H1 (cell line): Measurements from ENCODE around the gene GTF2A2. TPM values are rescaled to one million over a fixed set of nuclear protein-coding genes. Genes with fewer than 3 reads are reported as not detected.

Experiments used
- CTCF ChIA-PET: fragments of 300-600 bp; sonication (Branson Sonifier 250); formaldehyde crosslinking; loops from one replicate; lab custom pipeline; 2021; ENCODE audit not compliant: partially characterized antibody; lab: Charles Lee
- POLR2A ChIA-PET: fragments of 300-600 bp; sonication (Branson Sonifier 250); formaldehyde crosslinking; loops from one replicate; lab custom pipeline; 2021; ENCODE audit warnings: inconsistent platforms; ENCODE audit not compliant: partially characterized antibody; lab: Charles Lee
- DNase-seq, 2 experiments: peaks; one replicate each; pipeline versions ENCODE4 v3.0.0 to v3.0.0-alpha.2; 2010 to 2022; ENCODE audit warnings: low spot score in 2 of 2, low read depth in 1 of 2, mixed read lengths in 1 of 2
- FAIRE-seq: peaks from 2 replicates; lab custom pipeline; 2011; peaks lifted over from hg19 to GRCh38; lab: Jason Lieb, UNC
- H2AFZ ChIP-seq: 2 replicates; pipeline ENCODE4 v1.8.1; 2012; ENCODE audit warnings: low read length, inconsistent platforms
- H2AK5ac ChIP-seq: 2 replicates; pipeline ENCODE4 v1.6.1; 2013; ENCODE audit warnings: low read depth, low read length
- H2BK120ac ChIP-seq: replicated peaks from 2 replicates; pipeline ENCODE3; 2013; ENCODE audit warnings: low read depth, low read length, inconsistent platforms
- H2BK12ac ChIP-seq: 2 replicates; pipeline ENCODE4 v1.6.1; 2013; ENCODE audit warnings: low read depth, low read length
- H2BK15ac ChIP-seq: 2 replicates; pipeline ENCODE4 v1.6.1; 2013; ENCODE audit warnings: low read length
- H2BK20ac ChIP-seq: 2 replicates; pipeline ENCODE4 v1.6.1; 2013; ENCODE audit warnings: low read length
- H2BK5ac ChIP-seq: 2 replicates; pipeline ENCODE4 v1.6.1; 2013; ENCODE audit warnings: low read depth, low read length
- H3K14ac ChIP-seq: 2 replicates; pipeline ENCODE4 v1.6.1; 2013; ENCODE audit warnings: inconsistent platforms; ENCODE audit not compliant: insufficient read length
- H3K18ac ChIP-seq: 2 replicates; pipeline ENCODE4 v1.6.1; 2013; ENCODE audit warnings: low read length; ENCODE audit errors: extremely low read depth
- H3K23ac ChIP-seq: 2 replicates; pipeline ENCODE4 v1.6.1; 2013; ENCODE audit warnings: inconsistent platforms; ENCODE audit not compliant: insufficient read length
- H3K23me2 ChIP-seq: 2 replicates; pipeline ENCODE4 v1.6.1; 2013; ENCODE audit warnings: low read depth, low read length
- H3K27ac ChIP-seq: 2 replicates; pipeline ENCODE4 v1.6.1; 2011; ENCODE audit warnings: low read depth, low read length, inconsistent platforms
- H3K27me3 ChIP-seq, 4 experiments: replicated peaks in 1 of 4; 1 replicate in 1 of 4; 2 replicates in 3 of 4; pipeline versions ENCODE4 v1.6.1 to v1.8.1; 2011 to 2013; ENCODE audit warnings: low read length in 3 of 4, mild to moderate bottlenecking in 3 of 4, inconsistent platforms in 2 of 4, mixed read lengths in 2 of 4, moderate library complexity in 1 of 4; ENCODE audit not compliant: control insufficient read depth in 3 of 4, insufficient read depth in 3 of 4; ENCODE audit errors: extremely low read depth in 1 of 4
- H3K36me3 ChIP-seq, 4 experiments: 2 replicates each; pipeline versions ENCODE4 v1.6.1 to v1.8.1; 2011 to 2013; ENCODE audit warnings: mild to moderate bottlenecking in 4 of 4, low read length in 3 of 4, moderate library complexity in 2 of 4, control low read depth in 1 of 4, inconsistent platforms in 1 of 4; ENCODE audit not compliant: insufficient read depth in 4 of 4, control insufficient read depth in 2 of 4
- H3K4ac ChIP-seq: replicated peaks from 2 replicates; pipeline ENCODE3; 2013; ENCODE audit warnings: low read length, low read depth, mixed read lengths, inconsistent platforms; ENCODE audit not compliant: insufficient read length
- H3K4me1 ChIP-seq, 4 experiments: replicated peaks in 1 of 4; 1 replicate in 1 of 4; 2 replicates in 3 of 4; pipeline versions ENCODE4 v1.6.1 to v1.8.1; 2011 to 2013; ENCODE audit warnings: low read length in 3 of 4, inconsistent platforms in 2 of 4, mixed read lengths in 1 of 4; ENCODE audit not compliant: insufficient read depth in 4 of 4, control insufficient read depth in 3 of 4
- H3K4me2 ChIP-seq, 2 experiments: 2 replicates each; pipeline versions ENCODE4 v1.6.1 to v1.8.1; 2011 to 2013; ENCODE audit warnings: low read depth in 2 of 2, low read length in 2 of 2, control low read depth in 1 of 2, inconsistent platforms in 1 of 2, mild to moderate bottlenecking in 1 of 2; ENCODE audit not compliant: insufficient read depth in 1 of 2
- H3K4me3 ChIP-seq, 4 experiments: fragments of 200-600, 300-600 bp in 1 of 4; sonication (generic), shearing (Covaris generic), sonication (Bioruptor Twin) in 1 of 4; 2 replicates each; pipeline versions ENCODE4 v1.5.1 to v1.8.1; 2011 to 2016; ENCODE audit warnings: low read length in 4 of 4, low read depth in 3 of 4, control low read depth in 2 of 4, inconsistent platforms in 2 of 4, mild to moderate bottlenecking in 2 of 4, mixed read lengths in 1 of 4, moderate library complexity in 1 of 4; ENCODE audit not compliant: insufficient read depth in 2 of 4; ENCODE audit errors: extremely low read depth in 1 of 4
- H3K56ac ChIP-seq: replicated peaks from 2 replicates; pipeline ENCODE3; 2013; ENCODE audit warnings: low read depth, mild to moderate bottlenecking, mixed read lengths, low read length, inconsistent platforms; ENCODE audit not compliant: insufficient read length
- H3K79me1 ChIP-seq: 2 replicates; pipeline ENCODE4 v1.6.1; 2013; ENCODE audit warnings: low read depth, low read length, control low read depth
- H3K79me2 ChIP-seq, 2 experiments: 2 replicates each; pipeline versions ENCODE4 v1.6.1 to v1.8.1; 2012 to 2013; ENCODE audit warnings: low read length in 2 of 2, mild to moderate bottlenecking in 2 of 2, inconsistent platforms in 1 of 2; ENCODE audit not compliant: insufficient read depth in 2 of 2, control insufficient read depth in 1 of 2
- H3K9ac ChIP-seq, 4 experiments: replicated peaks in 1 of 4; 1 replicate in 1 of 4; 2 replicates in 3 of 4; pipeline versions ENCODE4 v1.6.1 to v1.8.1; 2011 to 2013; ENCODE audit warnings: low read depth in 3 of 4, low read length in 3 of 4, control low read depth in 2 of 4, mild to moderate bottlenecking in 2 of 4, moderate library complexity in 2 of 4, inconsistent platforms in 1 of 4; ENCODE audit errors: extremely low read depth in 1 of 4
- H3K9me3 ChIP-seq, 2 experiments: 2 replicates each; pipeline versions ENCODE4 v1.6.1 to v1.8.1; 2012 to 2013; ENCODE audit warnings: mild to moderate bottlenecking in 2 of 2, moderate library complexity in 2 of 2, control low read depth in 1 of 2, inconsistent platforms in 1 of 2, low read depth in 1 of 2, low read length in 1 of 2, mixed read lengths in 1 of 2; ENCODE audit not compliant: insufficient read depth in 2 of 2
- H4K20me1 ChIP-seq, 2 experiments: replicated peaks in 1 of 2; 2 replicates each; pipeline versions ENCODE3 to v1.8.1; 2011 to 2013; ENCODE audit warnings: inconsistent platforms in 2 of 2, low read length in 2 of 2, mild to moderate bottlenecking in 1 of 2; ENCODE audit not compliant: insufficient read depth in 2 of 2, control insufficient read depth in 1 of 2
- H4K5ac ChIP-seq: 2 replicates; pipeline ENCODE4 v1.6.1; 2013; ENCODE audit warnings: low read length, low read depth, mixed read lengths, inconsistent platforms; ENCODE audit not compliant: insufficient read length
- H4K8ac ChIP-seq: 2 replicates; pipeline ENCODE4 v1.8.0; 2013; ENCODE audit warnings: mild to moderate bottlenecking, moderate library complexity, low read length, inconsistent platforms; ENCODE audit not compliant: insufficient read depth; ENCODE audit errors: extremely low read depth
- H4K91ac ChIP-seq: replicated peaks from 2 replicates; pipeline ENCODE3; 2013; ENCODE audit warnings: low read length, mixed read lengths, inconsistent platforms; ENCODE audit not compliant: insufficient read length
- ASH2L ChIP-seq: fragments of 200-600, 300-600 bp; sonication (generic); IDR thresholded peaks from one replicate; pipeline ENCODE4 v1.7.1; 2017; ENCODE audit warnings: low read length
- BCL11A ChIP-seq, 2 experiments: IDR thresholded peaks; one replicate each; pipeline ENCODE4 v1.6.1; 2011; ENCODE audit warnings: low read depth in 2 of 2, low read length in 2 of 2, mild to moderate bottlenecking in 2 of 2
- CBX5 ChIP-seq: fragments of 300-800, 300-1000 bp; sonication (generic); IDR thresholded peaks from 2 replicates; pipeline ENCODE4 v1.7.1; 2016; ENCODE audit warnings: antibody characterized with exemption, low read length, low read depth
- CHD1 ChIP-seq: IDR thresholded peaks from 2 replicates; pipeline ENCODE4 v1.6.1; 2012; ENCODE audit warnings: low read depth, low read length, improper control_type of control experiment
- CHD2 ChIP-seq: IDR thresholded peaks from 2 replicates; pipeline ENCODE4 v1.6.1; 2012; ENCODE audit warnings: low read length, improper control_type of control experiment
- CTBP2 ChIP-seq: IDR thresholded peaks from 2 replicates; pipeline ENCODE4 v1.7.0; 2011; ENCODE audit warnings: borderline replicate concordance, mild to moderate bottlenecking, moderate library complexity, mixed read lengths, low read length; ENCODE audit not compliant: insufficient read depth, insufficient read length
- KDM1A ChIP-seq: fragments of 200-600, 300-600 bp; sonication (generic); IDR thresholded peaks from 2 replicates; pipeline ENCODE4 v1.7.1; 2016; ENCODE audit warnings: mild to moderate bottlenecking, low read length, borderline replicate concordance
- KDM5A ChIP-seq: fragments of 200-600 bp; IDR thresholded peaks from 2 replicates; pipeline ENCODE4 v1.7.1; 2012; ENCODE audit warnings: mild to moderate bottlenecking, low read length, inconsistent platforms, mixed read lengths
- NANOG ChIP-seq: IDR thresholded peaks from 2 replicates; pipeline ENCODE4 v1.6.1; 2011; ENCODE audit warnings: low read length, low read depth, mild to moderate bottlenecking, inconsistent platforms; ENCODE audit not compliant: insufficient read depth, poor library complexity, severe bottlenecking
- NRF1 ChIP-seq: IDR thresholded peaks from 2 replicates; pipeline ENCODE4 v1.6.1; 2011; ENCODE audit warnings: mild to moderate bottlenecking, low read depth, low read length, improper control_type of control experiment
- POLR2A ChIP-seq, 2 experiments: IDR thresholded peaks; 1 replicate in 1 of 2; 2 replicates in 1 of 2; pipeline ENCODE4 v1.6.1; 2011; ENCODE audit warnings: low read depth in 2 of 2, low read length in 2 of 2, mild to moderate bottlenecking in 2 of 2; ENCODE audit errors: control extremely low read depth in 1 of 2
- RFX5 ChIP-seq: IDR thresholded peaks from 2 replicates; pipeline ENCODE4 v1.6.1; 2011; ENCODE audit warnings: low read depth, low read length, improper control_type of control experiment, borderline replicate concordance
- SP2 ChIP-seq: IDR thresholded peaks from 2 replicates; pipeline ENCODE4 v1.6.1; 2012; ENCODE audit warnings: mild to moderate bottlenecking, low read length, inconsistent platforms
- YY1 ChIP-seq: IDR thresholded peaks from 2 replicates; pipeline ENCODE4 v1.6.1; 2011; ENCODE audit warnings: low read depth, mild to moderate bottlenecking, low read length
- ZNF274 ChIP-seq: IDR thresholded peaks from 2 replicates; pipeline ENCODE4 v1.7.0; 2012; ENCODE audit warnings: low read length, borderline replicate concordance; ENCODE audit errors: extremely low read depth
- WGBS, 2 experiments: shearing (Covaris generic) in 1 of 2; methylation state at CpG; one replicate each; pipeline versions ENCODE4 v1.1.6 to v1.1.7; 2013 to 2015; ENCODE audit warnings: low lambda C conversion rate in 2 of 2, mixed read lengths in 2 of 2, inconsistent platforms in 1 of 2, low coverage in 1 of 2, missing lambda C conversion rate in 1 of 2; ENCODE audit not compliant: insufficient replicate concordance in 2 of 2, insufficient coverage in 1 of 2, insufficient read length in 1 of 2; ENCODE audit errors: extremely low coverage in 1 of 2, missing lambda C conversion rate in 1 of 2; 5-methylcytosine and 5-hydroxymethylcytosine counted together
- polyA plus RNA-seq, 7 experiments: library from polyadenylated mRNA; depleted of rRNA in 3 of 7; stranded (reverse) in 5 of 7; unstranded in 2 of 7; fragments of >200 nt in 5 of 7; fragments of 200-250 nt in 2 of 7; gene quantifications; 1 replicate in 5 of 7; 2 replicates in 1 of 7; 4 replicates in 1 of 7; pipeline versions ENCODE4 v1.2.1 to v1.2.3, GENCODE V29; 2011 to 2013; ENCODE audit warnings: missing spikeins in 2 of 7, mixed read lengths in 2 of 7
- total RNA-seq: library from RNA; stranded (reverse); fragmentation: NEBNext Ultra II Directional; extraction: Animal tissue kit (Norgen Biotek cat#: 25700); gene quantifications from 2 replicates; pipeline ENCODE4 v1.2.1, GENCODE V29; 2021

Gene GTF2A2
- total and polyA plus RNA-seq, 2 of the 8 experiments (the other 6 are each of a cell fraction or from before 2014, with no cell fraction given): 52.2 to 161 TPM

DNA sequence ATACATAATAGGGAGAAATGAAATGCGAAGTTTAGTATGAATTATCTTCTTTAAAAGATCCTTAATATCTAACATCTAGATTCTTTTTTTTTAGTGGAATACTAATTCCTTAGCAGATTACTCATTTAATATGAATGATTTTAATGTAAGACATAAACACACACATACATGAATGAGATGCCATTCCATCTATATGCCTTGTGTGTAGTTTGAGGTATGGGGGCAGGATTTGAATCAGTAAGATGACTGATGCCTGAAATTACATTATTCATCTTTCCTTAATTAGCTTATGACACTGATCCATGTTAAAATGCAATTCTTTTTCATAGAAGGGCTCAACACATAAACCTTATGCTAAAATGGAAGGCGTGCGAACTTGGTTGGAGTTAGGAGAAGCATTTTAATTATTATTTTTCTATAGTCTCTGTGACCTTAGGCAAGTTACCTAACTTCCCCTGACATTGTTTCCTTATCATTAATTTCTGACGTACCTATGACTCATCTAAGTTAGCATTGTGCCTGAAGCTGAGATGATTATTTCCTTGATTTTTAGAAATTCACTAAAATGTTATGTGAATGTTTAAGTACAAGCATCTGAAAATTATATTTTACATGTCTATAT, 42.6 kb upstream of the GTF2A2 start:
- FAIRE-seq (no peak), DNase-seq (no peak)
- Histone ChIP-seq H3K18ac (no peak overlapping the region), H3K27ac (no peak overlapping the region), H3K9ac (no peak overlapping the region), H3K79me2 (no peaks in the 10 kb centered on the region), H3K4ac (no peak overlapping the region), H2BK120ac (no peak overlapping the region), H3K23ac (no peak overlapping the region), H3K4me2 (no peak overlapping the region), H3K4me1 (no peaks in the 10 kb centered on the region), H3K79me1 (no peaks in the 10 kb centered on the region), H2AK5ac (no peak overlapping the region), H3K36me3 (no peaks in the 10 kb centered on the region), H2BK20ac (no peak overlapping the region), H2AFZ (no peak overlapping the region), H3K27me3 (peaks cover 0 to 1% (median 0%) of the 10 kb centered on the region in 4 experiments; a peak in 1 of 7 replicates), H2BK12ac (no peak overlapping the region), H4K5ac (no peak overlapping the region), H3K4me3 (no peak overlapping the region), H2BK15ac (no peak overlapping the region), H3K56ac (no peak overlapping the region), H3K9me3 (no peaks in the 10 kb centered on the region), H4K20me1 (no peaks in the 10 kb centered on the region), H2BK5ac (no peak overlapping the region), H3K14ac (no peak overlapping the region), H4K91ac (no peak overlapping the region), H4K8ac (no peak overlapping the region), H3K23me2 (no peaks in the 10 kb centered on the region)
- POLR2A ChIA-PET: no interaction called here
- no peak for TF ChIP-seq POLR2A (IDR thresholded peaks at IDR 0.05; ENCODE audit: control extremely low read depth in 1 of 2, low read depth in 2 of 2, low read length in 2 of 2)
- TF ChIP-seq CHD1: no peak
- TF ChIP-seq CTBP2: no peak
- no peak for TF ChIP-seq ZNF274
- TF ChIP-seq ASH2L: no peak
- TF ChIP-seq NRF1: no peak
- TF ChIP-seq RFX5: no peak
- TF ChIP-seq BCL11A (IDR thresholded peaks at IDR 0.05; ENCODE audit: low read depth in 2 of 2, low read length in 2 of 2): no peak
- TF ChIP-seq CBX5: no peak
- TF ChIP-seq SP2: no peak
- no peak for TF ChIP-seq KDM1A
- TF ChIP-seq CHD2: no peak
- no peak for TF ChIP-seq YY1
- TF ChIP-seq NANOG: no peak
- no peak for TF ChIP-seq KDM5A
- CTCF ChIA-PET: interaction anchor here (0.6 kb wide), 2 partner anchors 8 to 710 kb away, joined by 3 read pairs; no protein-coding TSS in a partner anchor
- 88% methylated on average over 4 of the region's 4 CpGs; no CpG with 5 or more reads in 1 of the 2 experiments for WGBS, 2 experiments
